ENCODE data around the gene KNSTRN. TPM values are rescaled to one million over a fixed set of nuclear protein-coding genes. Genes with fewer than 3 reads are reported as not detected.

Gene KNSTRN
- total RNA-seq, 1 experiment from 2014 or later: 91.9 TPM

- no peak for DNase-seq (ENCODE audit: low read depth)
These were observed 16.7 kb upstream of the KNSTRN start for GRCh38 chr15:40365624-40366456.

GRCh38 chr15:40366457-40367370, 15.8 kb upstream of the KNSTRN start:
- no peak for DNase-seq (ENCODE audit: low read depth)

GRCh38 chr15:40367371-40367685, 15.2 kb upstream of the KNSTRN start:
- no peak for DNase-seq (ENCODE audit: low read depth)

GRCh38 chr15:40367686-40368611, 14.6 kb upstream of the KNSTRN start:
- peak; percentile 93 for DNase-seq (ENCODE audit: low read depth)

GRCh38 chr15:40368719-40369473, 13.6 kb upstream of the KNSTRN start:
- no peak for DNase-seq (ENCODE audit: low read depth)

GRCh38 chr15:40369474-40369869, 13.0 kb upstream of the KNSTRN start:
- no peak for DNase-seq (ENCODE audit: low read depth)

GRCh38 chr15:40369971-40370370, 12.6 kb upstream of the KNSTRN start:
- no peak for DNase-seq (ENCODE audit: low read depth)

GRCh38 chr15:40372981-40373380, 9.5 kb upstream of the KNSTRN start:
- no peak for DNase-seq (ENCODE audit: low read depth)

GRCh38 chr15:40377606-40378005, 4.9 kb upstream of the KNSTRN start:
- DNase-seq (ENCODE audit: low read depth): no peak

GRCh38 chr15:40379374-40379773, 3.1 kb upstream of the KNSTRN start:
- no peak for DNase-seq (ENCODE audit: low read depth)

- peak; percentile 89 for DNase-seq (ENCODE audit: low read depth)
These were observed 2.7 kb upstream of the KNSTRN start for GRCh38 chr15:40379853-40380252.

GRCh38 chr15:40380636-40381035, 1.9 kb upstream of the KNSTRN start:
- no peak for DNase-seq (ENCODE audit: low read depth)

- DNase-seq (ENCODE audit: low read depth): no peak
These were observed 547 bp upstream of the KNSTRN start for GRCh38 chr15:40381818-40382529.

- no peak for DNase-seq (ENCODE audit: low read depth)
These were observed 4.0 kb downstream of the KNSTRN start for GRCh38 chr15:40386480-40386879.

- no peak for DNase-seq (ENCODE audit: low read depth)
These were observed 6.7 kb downstream of the KNSTRN start for GRCh38 chr15:40388941-40389823.

- DNase-seq (ENCODE audit: low read depth): no peak
These were observed 7.5 kb downstream of the KNSTRN start for GRCh38 chr15:40389824-40390595.

- DNase-seq (ENCODE audit: low read depth): no peak
These were observed 10.7 kb downstream of the KNSTRN start for GRCh38 chr15:40392986-40393948.
